SH-SY5Y (cell line): ENCODE measurements around the gene ZNF878.

Source experiments
- GATA2 ChIP-seq: IDR thresholded peaks from 2 replicates; pipeline ENCODE4 v1.6.1; 2011; ENCODE audit warnings: mild to moderate bottlenecking, low read depth, low read length
- GATA3 ChIP-seq: IDR thresholded peaks from 2 replicates; pipeline ENCODE4 v1.6.1; 2011; ENCODE audit warnings: low read depth, mild to moderate bottlenecking, low read length, moderate library complexity

GRCh38 chr19:12098040-12098439 lies 45.3 kb upstream of the ZNF878 start:
- TF ChIP-seq GATA3 (no peak), GATA2 (no peak)
